Right renal cortex interstitium (tissue), 3 donors: ENCODE results near the gene CHRM4. TPM values are rescaled to one million over a fixed set of nuclear protein-coding genes. Genes with fewer than 3 reads are reported as not detected.

ENCODE experiments used
- DNase-seq, 3 donors: peaks; one replicate each; pipeline ENCODE4 v3.0.0-alpha.2; 2013; ENCODE audit warnings: low read depth in 3 of 3, low spot score in 2 of 3
- polyA plus RNA-seq, 3 donors: library from polyadenylated mRNA; unstranded; fragments of 120-200 nt; gene quantifications; one replicate each; pipeline ENCODE4 v1.2.1, GENCODE V29; 2013; ENCODE audit not compliant: insufficient read length in 3 of 3

CHRM4 gene
- polyA plus RNA-seq, 3 donors, result 0.08 to 0.21 (median 0.14) TPM

DNA sequence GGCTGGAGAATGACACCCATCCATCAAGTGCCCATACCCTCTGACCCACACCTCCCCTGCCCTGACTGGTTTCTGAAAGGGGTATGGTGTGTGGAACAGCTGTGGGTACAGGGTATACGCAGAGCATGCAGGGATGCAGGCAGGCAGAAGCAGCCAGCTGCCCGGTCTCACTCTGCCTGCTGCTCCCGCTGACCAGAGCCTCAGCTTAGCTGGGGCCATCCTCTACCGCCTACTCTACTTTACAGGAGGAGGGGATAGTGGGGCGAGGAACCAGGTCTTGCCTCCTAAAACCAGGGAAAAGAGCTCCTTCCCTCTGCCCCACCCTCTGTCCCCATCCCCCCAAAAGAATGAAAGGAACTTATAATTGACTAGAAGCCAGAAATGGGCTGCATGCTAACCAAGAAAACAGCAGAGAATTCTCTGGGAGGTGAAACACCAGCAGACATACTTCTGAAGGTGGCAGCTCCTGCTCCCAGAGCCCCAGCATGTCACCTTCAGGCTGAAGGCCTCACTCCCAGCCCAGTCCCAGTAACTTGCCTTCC, 13.0 kb upstream of the CHRM4 start:
- DNase-seq, result no peak

- no peak for DNase-seq
Measured at GRCh38 chr11:46402957-46403902, 11.7 kb upstream of the CHRM4 start.

GRCh38 chr11:46397526-46397925, 6.0 kb upstream of the CHRM4 start:
- no peak for DNase-seq

GRCh38 chr11:46393759-46394158, 2.2 kb upstream of the CHRM4 start:
- no peak for DNase-seq

- DNase-seq, result no peak
Measured at GRCh38 chr11:46393231-46393616, 1.6 kb upstream of the CHRM4 start.

- peak in 1 of 3 donors; percentile 79 for DNase-seq
Measured at GRCh38 chr11:46392421-46393230, 1.1 kb upstream of the CHRM4 start.

DNA sequence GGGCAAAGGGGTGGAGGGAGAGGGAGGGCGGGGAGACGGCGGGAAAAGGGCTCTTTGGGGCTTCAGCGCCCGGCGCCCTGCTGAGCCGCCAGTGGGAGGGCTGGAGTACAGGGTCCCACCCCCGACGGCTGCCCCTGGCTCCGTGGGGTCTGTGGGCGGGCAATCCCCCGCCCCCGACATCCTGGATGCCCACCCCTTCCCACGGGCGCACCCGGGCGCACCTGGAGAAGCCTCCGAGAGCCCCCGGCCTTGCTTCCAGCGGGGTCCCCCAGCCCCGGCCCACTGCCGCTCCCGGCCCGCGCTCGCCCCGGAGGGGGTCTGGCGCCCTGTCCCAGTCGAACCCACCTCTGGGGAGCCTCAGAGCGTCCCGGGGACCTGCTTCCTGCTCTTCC, 394 bp downstream of the CHRM4 start:
- no peak for DNase-seq

GRCh38 chr11:46390331-46391171, 1.0 kb downstream of the CHRM4 start:
- no peak for DNase-seq

DNA sequence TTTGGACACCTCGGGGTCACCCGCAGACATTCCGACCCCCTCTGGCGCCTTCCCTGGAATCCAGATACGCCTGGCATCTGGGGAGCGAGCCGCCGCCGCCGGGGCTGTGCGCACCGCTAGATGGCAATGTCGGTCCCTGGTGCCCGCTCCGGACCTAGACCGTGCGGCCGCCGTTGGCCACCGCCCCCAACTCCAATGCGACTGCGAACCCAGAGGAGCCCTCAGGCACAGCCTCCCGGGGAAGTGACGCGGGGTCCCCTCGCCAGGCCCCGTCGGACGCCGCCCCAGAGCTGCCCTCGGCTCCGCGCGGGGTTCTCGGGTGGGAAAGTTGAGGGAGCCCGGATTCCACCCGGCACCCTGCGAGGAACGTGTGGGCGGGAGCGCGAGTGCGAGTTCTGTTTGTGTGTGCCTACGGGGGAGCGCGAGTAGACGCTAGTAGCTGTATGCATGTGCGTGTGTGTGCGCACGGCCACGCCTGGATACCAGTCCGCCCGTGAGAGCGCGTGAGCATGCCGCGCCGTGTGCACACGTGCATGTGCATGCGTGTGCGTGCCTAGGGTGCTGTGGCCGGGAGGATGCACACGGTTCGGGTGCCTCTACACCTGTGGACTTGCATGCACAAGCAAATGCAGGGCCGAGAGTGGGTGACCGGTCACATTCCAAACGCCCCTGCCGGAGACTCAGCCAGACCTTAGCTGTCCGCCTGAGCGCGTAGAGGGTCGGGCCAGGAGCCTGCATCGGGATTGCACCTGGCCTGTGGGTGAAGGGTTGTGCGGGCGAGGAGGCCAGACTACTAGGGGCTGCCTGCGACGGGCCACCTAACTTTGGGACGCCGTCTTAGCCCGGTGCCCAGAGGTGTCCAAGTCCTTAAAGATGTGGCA, 1.9 kb downstream of the CHRM4 start:
- no peak for DNase-seq

DNA sequence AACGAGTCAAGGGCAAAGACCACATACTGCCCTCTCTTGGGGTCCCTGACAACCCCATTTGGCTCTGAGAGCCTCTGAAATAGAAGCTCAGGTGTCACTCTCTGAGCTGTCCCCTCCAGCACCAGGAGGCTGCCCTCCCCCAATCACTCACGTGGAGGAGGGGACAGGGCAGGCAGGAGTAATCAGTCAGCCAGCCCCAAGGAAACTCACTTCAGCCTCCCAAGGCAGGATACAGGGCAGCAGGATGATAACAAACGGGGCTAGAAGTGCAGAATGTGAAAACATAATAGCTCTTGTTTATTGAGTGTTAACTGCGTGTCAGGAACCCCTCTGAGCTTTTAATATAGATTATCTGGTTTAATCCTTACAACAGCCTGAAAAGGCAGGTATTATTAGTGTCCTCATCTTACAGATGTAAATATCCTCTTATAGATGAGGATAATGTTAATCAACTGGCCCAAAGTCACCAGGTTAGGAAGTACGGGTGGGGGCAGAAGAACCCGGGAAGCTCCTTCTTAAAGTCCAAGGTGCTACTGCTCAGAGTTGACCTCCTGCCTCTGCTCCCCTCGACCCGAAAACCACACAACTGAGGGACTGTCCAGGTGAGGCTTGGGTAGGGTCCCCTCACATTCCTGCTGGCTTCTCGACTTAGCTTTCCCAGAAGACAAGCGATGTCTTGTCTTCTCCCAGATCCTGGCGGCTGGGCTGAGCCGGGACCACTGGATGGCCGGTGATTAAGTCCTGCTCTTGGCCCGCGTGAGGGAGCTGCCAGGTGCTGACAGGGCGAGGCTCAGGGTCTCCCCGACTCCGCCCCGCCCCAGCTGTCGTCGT, 2.7 kb downstream of the CHRM4 start:
- DNase-seq, result no peak

- DNase-seq, result no peak
Measured at GRCh38 chr11:46387919-46388618, 3.5 kb downstream of the CHRM4 start.

- no peak for DNase-seq
Measured at GRCh38 chr11:46387456-46387855, 4.1 kb downstream of the CHRM4 start.

GRCh38 chr11:46386674-46387073, 4.9 kb downstream of the CHRM4 start:
- no peak for DNase-seq

DNA sequence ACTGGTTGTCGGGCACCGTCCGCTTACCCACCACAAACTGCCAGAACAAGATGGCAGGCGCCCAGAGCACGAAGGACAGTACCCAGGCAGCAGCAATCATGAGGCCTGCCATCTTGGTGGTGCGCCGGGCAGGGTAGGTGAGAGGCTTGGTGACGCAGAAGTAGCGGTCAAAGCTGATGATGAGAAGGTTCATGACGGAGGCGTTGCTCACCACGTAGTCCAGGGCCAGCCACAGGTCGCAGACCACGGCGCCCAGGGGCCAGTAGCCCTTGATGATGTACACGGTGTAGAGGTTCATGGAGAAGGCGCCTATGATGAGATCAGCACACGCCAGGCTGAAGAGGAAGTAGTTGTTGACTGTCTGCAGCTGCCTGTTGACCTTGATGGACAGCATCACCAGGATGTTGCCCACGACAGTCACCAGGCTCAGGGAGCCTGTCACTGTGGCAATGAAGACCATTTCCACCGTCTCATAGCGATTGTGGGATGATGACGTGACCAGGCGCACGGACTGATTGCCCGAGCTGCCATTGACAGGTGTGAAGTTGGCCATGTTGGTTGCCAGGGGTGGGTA, 5.5 kb downstream of the CHRM4 start:
- no peak for DNase-seq

DNA sequence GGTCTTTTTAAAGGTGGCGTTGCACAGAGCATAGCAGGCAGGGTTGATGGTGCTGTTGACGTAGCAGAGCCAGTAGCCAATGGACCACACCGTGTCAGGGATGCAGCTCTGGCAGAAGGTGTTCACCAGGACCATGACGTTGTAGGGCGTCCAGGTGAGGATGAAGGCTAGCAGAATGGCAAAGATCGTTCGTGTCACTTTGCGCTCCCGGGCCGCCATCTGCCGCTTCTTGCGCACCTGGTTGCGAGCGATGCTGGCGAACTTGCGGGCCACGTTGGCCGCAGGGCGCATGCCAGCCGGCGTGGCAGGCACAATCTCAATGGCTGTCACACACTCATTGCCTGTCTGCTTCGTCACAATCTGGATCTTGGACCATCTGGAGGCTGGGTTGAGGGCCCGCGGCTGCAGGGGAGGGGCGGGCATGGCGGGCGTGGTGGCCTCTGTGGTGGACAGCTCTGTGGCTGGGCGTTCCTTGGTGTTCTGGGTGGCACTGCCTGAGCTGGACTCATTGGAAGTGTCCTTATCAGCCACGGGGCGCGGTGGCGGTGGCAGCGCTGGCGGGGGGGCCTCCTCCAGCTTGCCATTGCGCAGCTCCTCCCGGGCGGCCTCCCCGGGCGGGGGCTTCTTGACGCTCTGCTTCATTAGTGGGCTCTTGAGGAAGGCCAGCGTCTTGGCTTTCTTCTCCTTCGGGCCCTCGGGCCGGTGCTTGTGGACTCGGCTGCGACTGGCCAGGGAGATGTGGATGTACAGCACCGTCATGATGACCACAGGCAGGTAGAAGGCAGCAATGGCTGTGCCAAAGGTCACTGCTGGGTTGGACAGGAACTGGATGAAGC, 6.2 kb downstream of the CHRM4 start:
- DNase-seq, result no peak

GRCh38 chr11:46383974-46384701, 7.4 kb downstream of the CHRM4 start:
- no peak for DNase-seq
